Osteoblast (primary cell): Measurements from ENCODE around the gene AFF2. TPM values are rescaled to one million over a fixed set of nuclear protein-coding genes. Genes with fewer than 3 reads are reported as not detected.

ENCODE experiments used
- DNase-seq: peaks from one replicate; pipeline ENCODE4 v3.0.0; 2011; ENCODE audit warnings: low spot score, mixed read lengths; ENCODE audit not compliant: insufficient read length; ENCODE audit errors: missing footprints
- H2AFZ ChIP-seq: 2 replicates; pipeline ENCODE4 v1.6.0; 2011; ENCODE audit warnings: mild to moderate bottlenecking, low read length
- H3K27ac ChIP-seq: 2 replicates; pipeline ENCODE4 v1.5.1; 2011; ENCODE audit warnings: mild to moderate bottlenecking, low read depth, low read length, moderate library complexity
- H3K27me3 ChIP-seq: 2 replicates; pipeline ENCODE4 v1.6.0; 2012; ENCODE audit warnings: mild to moderate bottlenecking, control low read depth, inconsistent platforms, low read length, moderate library complexity; ENCODE audit not compliant: insufficient read depth
- H3K36me3 ChIP-seq: 2 replicates; pipeline ENCODE4 v1.5.1; 2011; ENCODE audit warnings: mild to moderate bottlenecking, low read length, control low read depth, moderate library complexity; ENCODE audit not compliant: insufficient read depth
- H3K4me1 ChIP-seq: 2 replicates; pipeline ENCODE4 v1.5.1; 2011; ENCODE audit warnings: mild to moderate bottlenecking, low read length, control low read depth, moderate library complexity; ENCODE audit not compliant: insufficient read depth
- H3K4me2 ChIP-seq: 2 replicates; pipeline ENCODE4 v1.6.0; 2011; ENCODE audit warnings: mild to moderate bottlenecking, low read length; ENCODE audit not compliant: insufficient read depth
- H3K4me3 ChIP-seq: fragments of 200-600 bp; sonication (generic); 3 replicates; pipeline ENCODE4 v1.5.1; 2012; ENCODE audit warnings: mild to moderate bottlenecking, low read length, inconsistent platforms; ENCODE audit not compliant: insufficient read depth
- H3K79me2 ChIP-seq: 2 replicates; pipeline ENCODE4 v1.6.0; 2012; ENCODE audit warnings: mild to moderate bottlenecking, low read length, control low read depth, inconsistent platforms; ENCODE audit not compliant: insufficient read depth
- H3K9me3 ChIP-seq: 2 replicates; pipeline ENCODE4 v1.5.1; 2011; ENCODE audit warnings: low read depth, low read length, control low read depth
- H4K20me1 ChIP-seq: 2 replicates; pipeline ENCODE4 v1.6.0; 2012; ENCODE audit warnings: mild to moderate bottlenecking, low read length, control low read depth; ENCODE audit not compliant: insufficient read depth
- CTCF ChIP-seq: IDR thresholded peaks from 2 replicates; pipeline ENCODE4 v1.5.1; 2011; ENCODE audit warnings: mild to moderate bottlenecking, low read depth, low read length, moderate library complexity; ENCODE audit errors: extremely low read depth
- total RNA-seq: library from RNA; depleted of rRNA; stranded (reverse); fragments of >200 nt; gene quantifications from 2 replicates; pipeline ENCODE4 v1.2.3, GENCODE V29; 2012

Gene AFF2
- total RNA-seq, 1 donor = 10.9 TPM

GRCh38 chrX:148562846-148563245 is 62.4 kb downstream of the AFF2 start:
- H4K20me1 ChIP-seq = no peaks in the 10 kb centered on the region
- TF ChIP-seq CTCF = no peak
- no peaks in the 10 kb centered on the region for H3K79me2 ChIP-seq
- H3K36me3 ChIP-seq = no peaks in the 10 kb centered on the region
- no peaks in the 10 kb centered on the region for H3K9me3 ChIP-seq
- H3K4me1 ChIP-seq = peaks cover 3% of the 10 kb centered on the region
- H3K27ac ChIP-seq = no peak overlapping the region
- no peak overlapping the region for H3K4me2 ChIP-seq
- H3K27me3 ChIP-seq = no peaks in the 10 kb centered on the region
- H3K4me3 ChIP-seq = no peak overlapping the region
- no peak for DNase-seq
- H2AFZ ChIP-seq = no peak overlapping the region

GRCh38 chrX:148567229-148567628 is 66.8 kb downstream of the AFF2 start:
- Histone ChIP-seq H3K36me3 (no peaks in the 10 kb centered on the region), H4K20me1 (no peaks in the 10 kb centered on the region), H3K9me3 (no peaks in the 10 kb centered on the region), H3K4me1 (peaks cover 3% of the 10 kb centered on the region), H3K27ac (no peak overlapping the region), H3K79me2 (no peaks in the 10 kb centered on the region), H3K4me3 (no peak overlapping the region), H2AFZ (no peak overlapping the region), H3K27me3 (no peaks in the 10 kb centered on the region), H3K4me2 (no peak overlapping the region)
- no peak for DNase-seq
- TF ChIP-seq CTCF = no peak

GRCh38 chrX:148567779-148568178 is 67.4 kb downstream of the AFF2 start:
- no peaks in the 10 kb centered on the region for H4K20me1 ChIP-seq

GRCh38 chrX:148568763-148569162 is 68.3 kb downstream of the AFF2 start:
- no peak for DNase-seq
- no peak overlapping the region for H3K4me3 ChIP-seq
- no peaks in the 10 kb centered on the region for H3K36me3 ChIP-seq
- no peaks in the 10 kb centered on the region for H4K20me1 ChIP-seq
- no peak overlapping the region for H2AFZ ChIP-seq
- no peak overlapping the region for H3K27ac ChIP-seq
- no peaks in the 10 kb centered on the region for H3K27me3 ChIP-seq
- no peaks in the 10 kb centered on the region for H3K79me2 ChIP-seq
- no peak overlapping the region for H3K4me2 ChIP-seq
- H3K4me1 ChIP-seq = peaks cover 3% of the 10 kb centered on the region
- H3K9me3 ChIP-seq = no peaks in the 10 kb centered on the region
- TF ChIP-seq CTCF = no peak

More at GRCh38 chrX:148567779-148568178, 67.4 kb downstream of the AFF2 start:
- no peaks in the 10 kb centered on the region for H3K79me2 ChIP-seq
- H2AFZ ChIP-seq = no peak overlapping the region
- no peak for TF ChIP-seq CTCF
- H3K4me2 ChIP-seq = no peak overlapping the region
- DNase-seq = no peak
- H3K36me3 ChIP-seq = no peaks in the 10 kb centered on the region
- H3K4me3 ChIP-seq = no peak overlapping the region
- no peaks in the 10 kb centered on the region for H3K9me3 ChIP-seq
- peaks cover 3% of the 10 kb centered on the region for H3K4me1 ChIP-seq
- H3K27me3 ChIP-seq = no peaks in the 10 kb centered on the region
- H3K27ac ChIP-seq = no peak overlapping the region
